ENCODE results near the gene FHOD3.

Gene FHOD3

GRCh38 chr18:36828630-36829361, 531.3 kb downstream of the FHOD3 start, which contains the start of the genes KIAA1328 and TPGS2:
TSS of gene KIAA1328 (plus strand) at chr18:36829127. CDS start at chr18:36829139, 12 bp downstream.
TSS of gene TPGS2 (minus strand) at chr18:36829002. CDS start at chr18:36828767, 235 bp downstream.
- DNase-seq (ENCODE audit: low read depth in 2 of 2): peak; percentile 73 to 75
